Stimulated activated CD4-positive, alpha-beta T cell treated with anti-CD3 and anti-CD28 coated beads, Interleukin-2, amount 100 ng/mL, for 24 hours (primary cell): ENCODE data around the gene GABBR2.
"Not testable (repeated sequence)": the region's sequence is repeated elsewhere in the genome, so short reads cannot be mapped to it uniquely, and the experiment has no call there.

Experiments
- DNase-seq, 2 donors: peaks; one replicate each; pipeline ENCODE4 v3.0.0-alpha.2; 2020

Gene GABBR2

GRCh38 chr9:98591696-98592095 lies 117.0 kb downstream of the GABBR2 start:
- DNase-seq = no peak

GRCh38 chr9:98590101-98590500 lies 118.6 kb downstream of the GABBR2 start:
- DNase-seq = no peak

- DNase-seq = no peak
These were observed 119.6 kb downstream of the GABBR2 start for GRCh38 chr9:98589102-98589501.

- not testable (repeated sequence) for DNase-seq
These were observed 123.8 kb downstream of the GABBR2 start for GRCh38 chr9:98584853-98585438.

- no peak for DNase-seq
These were observed 124.7 kb downstream of the GABBR2 start for GRCh38 chr9:98584059-98584458.

- no peak for DNase-seq
These were observed 125.3 kb downstream of the GABBR2 start for GRCh38 chr9:98583417-98583816.

GRCh38 chr9:98580956-98581355 lies 127.8 kb downstream of the GABBR2 start:
- DNase-seq = no peak

GRCh38 chr9:98579700-98580099 lies 129.0 kb downstream of the GABBR2 start:
- DNase-seq = no peak

GRCh38 chr9:98577446-98577845 lies 131.3 kb downstream of the GABBR2 start:
- no peak for DNase-seq

GRCh38 chr9:98576859-98577258 lies 131.9 kb downstream of the GABBR2 start:
- no peak for DNase-seq

GRCh38 chr9:98576354-98576753 lies 132.4 kb downstream of the GABBR2 start:
- DNase-seq = no peak

- DNase-seq = peak in 1 of 2 donors; percentile 35
These were observed 133.1 kb downstream of the GABBR2 start for GRCh38 chr9:98575379-98576346.

GRCh38 chr9:98573749-98574278 lies 134.9 kb downstream of the GABBR2 start:
- DNase-seq = no peak

GRCh38 chr9:98572796-98573195 lies 135.9 kb downstream of the GABBR2 start:
- no peak for DNase-seq

- no peak for DNase-seq
These were observed 136.6 kb downstream of the GABBR2 start for GRCh38 chr9:98572054-98572627.

GRCh38 chr9:98571643-98572042 lies 137.1 kb downstream of the GABBR2 start:
- DNase-seq = peak in 1 of 2 donors; percentile 3

GRCh38 chr9:98570663-98571440 lies 137.9 kb downstream of the GABBR2 start:
- no peak for DNase-seq

- no peak for DNase-seq
These were observed 138.7 kb downstream of the GABBR2 start for GRCh38 chr9:98570055-98570454.

- no peak for DNase-seq
These were observed 139.2 kb downstream of the GABBR2 start for GRCh38 chr9:98569491-98569890.

- no peak for DNase-seq
These were observed 139.7 kb downstream of the GABBR2 start for GRCh38 chr9:98568909-98569469.

GRCh38 chr9:98568234-98568908 lies 140.4 kb downstream of the GABBR2 start:
- DNase-seq = no peak
